IMR-90 (cell line): ENCODE data around the gene COL15A1. TPM values are rescaled to one million over a fixed set of nuclear protein-coding genes. Genes with fewer than 3 reads are reported as not detected.

ENCODE experiments used
- ATAC-seq: fragments of 200-7000 bp; cut with Tn5 transposase; 2 replicates; pipeline ENCODE4 v1.9.1; 2020; ENCODE audit warnings: low read depth, mild to moderate bottlenecking, moderate library complexity
- BruUV-seq: library from RNA; stranded (reverse); fragments of 400-500 nt; replicated peaks from 2 replicates; lab custom pipeline; 2021; lab: Mats Ljungman, UMichigan
- CTCF ChIA-PET: fragments of 300-600 bp; formaldehyde crosslinking; extraction: SDS; loops from one replicate; lab custom pipeline; 2021; ENCODE audit warnings: antibody characterized with exemption; lab: Yijun Ruan, JAX
- POLR2A ChIA-PET: fragments of 300-600 bp; sonication (Branson Sonifier 250); formaldehyde crosslinking; loops from one replicate; lab custom pipeline; 2022; ENCODE audit warnings: antibody characterized with exemption; ENCODE audit not compliant: unreplicated experiment; lab: Charles Lee
- DNase-seq: peaks from one replicate; pipeline ENCODE4 v3.0.0; 2013
- H2AFZ ChIP-seq: replicated peaks from 2 replicates; pipeline ENCODE3; 2013; ENCODE audit warnings: low read length, mild to moderate bottlenecking; ENCODE audit not compliant: poor library complexity
- H2AK5ac ChIP-seq: 2 replicates; pipeline ENCODE4 v1.6.1; 2013; ENCODE audit warnings: low read depth, low read length, inconsistent platforms
- H2AK9ac ChIP-seq: replicated peaks from 2 replicates; pipeline ENCODE3; 2013; ENCODE audit warnings: mild to moderate bottlenecking, low read depth, low read length, moderate library complexity; ENCODE audit not compliant: poor library complexity
- H2BK120ac ChIP-seq: 2 replicates; pipeline ENCODE4 v1.6.1; 2013; ENCODE audit warnings: low read depth, low read length, inconsistent platforms
- H2BK15ac ChIP-seq: 3 replicates; pipeline ENCODE4 v1.6.1; 2013; ENCODE audit warnings: low read depth, low read length, inconsistent platforms
- H2BK20ac ChIP-seq: 2 replicates; pipeline ENCODE4 v1.6.1; 2013; ENCODE audit warnings: low read depth, mild to moderate bottlenecking, inconsistent platforms, low read length, moderate library complexity
- H2BK5ac ChIP-seq: 2 replicates; pipeline ENCODE4 v1.6.1; 2013; ENCODE audit warnings: mild to moderate bottlenecking, low read depth, low read length, inconsistent platforms; ENCODE audit not compliant: poor library complexity, severe bottlenecking
- H3K14ac ChIP-seq: replicated peaks from 2 replicates; pipeline ENCODE4 v1.6.1; 2013; ENCODE audit warnings: low read depth, low read length, inconsistent platforms
- H3K18ac ChIP-seq: 2 replicates; pipeline ENCODE4 v1.6.1; 2013; ENCODE audit warnings: low read depth, low read length, control low read depth
- H3K23ac ChIP-seq: 2 replicates; pipeline ENCODE4 v1.6.1; 2013; ENCODE audit warnings: low read depth, low read length, inconsistent platforms
- H3K27ac ChIP-seq: 2 replicates; pipeline ENCODE4 v1.5.1; 2013; ENCODE audit warnings: mild to moderate bottlenecking, control low read depth, low read length; ENCODE audit not compliant: insufficient read depth
- H3K27me3 ChIP-seq: 2 replicates; pipeline ENCODE4 v1.6.1; 2013; ENCODE audit warnings: low read length; ENCODE audit not compliant: control insufficient read depth, insufficient read depth
- H3K36me3 ChIP-seq: 2 replicates; pipeline ENCODE4 v1.6.1; 2013; ENCODE audit warnings: low read length, mixed read lengths; ENCODE audit not compliant: control insufficient read depth, insufficient read depth
- H3K4ac ChIP-seq: 2 replicates; pipeline ENCODE4 v1.6.1; 2013; ENCODE audit warnings: low read depth, low read length, inconsistent platforms
- H3K4me1 ChIP-seq: 2 replicates; pipeline ENCODE4 v1.6.1; 2013; ENCODE audit warnings: low read length, mixed read lengths; ENCODE audit not compliant: control insufficient read depth, insufficient read depth
- H3K4me2 ChIP-seq: 2 replicates; pipeline ENCODE4 v1.6.1; 2013; ENCODE audit warnings: low read depth, mild to moderate bottlenecking, control low read depth, low read length, moderate library complexity
- H3K4me3 ChIP-seq: 2 replicates; pipeline ENCODE4 v1.5.1; 2013; ENCODE audit warnings: low read depth, mild to moderate bottlenecking, control low read depth, low read length, moderate library complexity; ENCODE audit not compliant: insufficient read depth
- H3K56ac ChIP-seq: 2 replicates; pipeline ENCODE4 v1.6.1; 2013; ENCODE audit warnings: low read length, inconsistent platforms; ENCODE audit not compliant: insufficient read depth; ENCODE audit errors: extremely low read depth
- H3K79me1 ChIP-seq, 2 experiments: 2 replicates each; pipeline ENCODE4 v1.6.1; 2013; ENCODE audit warnings: low read length in 2 of 2, inconsistent platforms in 1 of 2, low read depth in 1 of 2
- H3K9ac ChIP-seq: 2 replicates; pipeline ENCODE4 v1.6.1; 2013; ENCODE audit warnings: low read depth, low read length, control low read depth
- H3K9me1 ChIP-seq: 2 replicates; pipeline ENCODE4 v1.6.1; 2013; ENCODE audit warnings: low read length, inconsistent platforms; ENCODE audit not compliant: insufficient read depth
- H3K9me3 ChIP-seq: 2 replicates; pipeline ENCODE4 v1.6.1; 2013; ENCODE audit warnings: low read length; ENCODE audit not compliant: control insufficient read depth, insufficient read depth
- H4K20me1 ChIP-seq: 2 replicates; pipeline ENCODE4 v1.6.1; 2013; ENCODE audit warnings: low read length, inconsistent platforms; ENCODE audit not compliant: insufficient read depth
- H4K5ac ChIP-seq: 2 replicates; pipeline ENCODE4 v1.6.1; 2013; ENCODE audit warnings: mild to moderate bottlenecking, low read depth, low read length, control low read depth
- H4K8ac ChIP-seq, 2 experiments: 2 replicates each; pipeline ENCODE4 v1.6.1; 2013; ENCODE audit warnings: low read depth in 2 of 2, low read length in 2 of 2, control low read depth in 1 of 2, inconsistent platforms in 1 of 2
- H4K91ac ChIP-seq: 2 replicates; pipeline ENCODE4 v1.6.1; 2013; ENCODE audit warnings: low read depth, low read length, inconsistent platforms; ENCODE audit not compliant: insufficient read depth
- BHLHE40 ChIP-seq: fragments of 150-350 bp; IDR thresholded peaks from 2 replicates; pipeline ENCODE4 v1.6.1; 2016; ENCODE audit warnings: mild to moderate bottlenecking, low read depth, low read length
- ELK1 ChIP-seq: fragments of 150-350 bp; IDR thresholded peaks from 2 replicates; pipeline ENCODE4 v1.6.1; 2016; ENCODE audit warnings: low read depth, mild to moderate bottlenecking, low read length, moderate library complexity, borderline replicate concordance
- FOS ChIP-seq: fragments of 150-350 bp; IDR thresholded peaks from 2 replicates; pipeline ENCODE4 v1.6.1; 2016; ENCODE audit warnings: low read depth, low read length
- SMC3 ChIP-seq: fragments of 150-350 bp; IDR thresholded peaks from 2 replicates; pipeline ENCODE4 v1.6.1; 2016; ENCODE audit warnings: low read depth, mild to moderate bottlenecking, antibody characterized with exemption, low read length, moderate library complexity
- WGBS, 2 experiments: methylation state at CpG; one replicate each; pipeline versions ENCODE4 v1.1.5 to v1.1.7; 2013; ENCODE audit warnings: missing lambda C conversion rate in 2 of 2; ENCODE audit not compliant: insufficient read length in 1 of 2; ENCODE audit errors: extremely low coverage in 2 of 2; 5-methylcytosine and 5-hydroxymethylcytosine counted together
- dilution Hi-C: fragments of 300-500 bp; cut with HindIII; formaldehyde crosslinking; loops from one replicate; pipeline ENCODE4 v1.14.3; 2018; ENCODE audit warnings: low sequenced_read_pairs; ENCODE audit not compliant: unreplicated experiment
- in situ Hi-C: fragments of 300-500 bp; cut with MboI; formaldehyde crosslinking; loops from 3 replicates; pipeline ENCODE4 v1.14.3; 2019; ENCODE audit warnings: low sequenced_read_pairs, inconsistent platforms, mixed read lengths
- intact Hi-C: fragments of 100-400 bp; cut with micrococcal nuclease; formaldehyde crosslinking; loops from 2 replicates; pipeline ENCODE4 v1.10.0; 2022
- polyA plus RNA-seq, 3 experiments: library from polyadenylated mRNA; depleted of rRNA; stranded (reverse); fragments of >200 nt; gene quantifications; 2 replicates each; pipeline ENCODE4 v1.2.3, GENCODE V29; 2012; ENCODE audit warnings: low replicate concordance in 1 of 3
- total RNA-seq: library from RNA; depleted of rRNA; stranded (reverse); fragments of >200 nt; gene quantifications from 2 replicates; pipeline ENCODE4 v1.2.3, GENCODE V29; 2012
- TF ChIP-seq, protein P1 (sequence below): conservative IDR thresholded peaks from 2 replicates; pipeline ENCODE4 v1.5.1; 2012; ENCODE audit warnings: mild to moderate bottlenecking, low read depth, low read length, improper control_type of control experiment

The COL15A1 gene
- total and polyA plus RNA-seq, 2 of the 4 experiments (the other 2 are of a cell fraction) = 2.2 to 3.7 TPM

DNA sequence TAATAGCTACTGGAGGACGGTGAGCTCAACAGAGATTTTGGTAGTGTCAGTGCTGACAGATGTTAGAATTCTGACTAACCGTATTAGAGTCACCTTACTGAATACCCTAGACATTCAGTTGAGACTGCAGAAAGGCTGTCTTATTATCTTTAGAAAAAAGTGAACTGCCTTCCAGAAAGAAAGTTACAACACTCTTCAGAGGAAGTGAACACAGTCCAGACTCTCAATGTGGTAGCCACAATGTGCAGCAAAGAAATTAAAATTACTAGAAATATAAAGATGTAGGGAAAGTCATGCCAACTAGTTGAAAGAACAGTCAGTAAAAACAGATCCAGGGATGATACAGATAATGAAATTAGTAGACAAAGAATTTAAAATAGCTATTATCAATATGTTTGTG is 47.1 kb upstream of the COL15A1 start:
- ATAC-seq = no peak
- Histone ChIP-seq H3K4ac (no peak overlapping the region), H3K9me3 (peaks cover 4% of the 10 kb centered on the region; the same call in 1 of the 2 replicates), H3K4me1 (peaks cover 17% of the 10 kb centered on the region), H3K79me1 (no peaks in the 10 kb centered on the region), H4K91ac (no peak overlapping the region), H2BK120ac (no peak overlapping the region), H3K4me3 (no peak overlapping the region), H3K9ac (no peak overlapping the region), H2BK15ac (no peak overlapping the region), H4K5ac (no peak overlapping the region), H2BK20ac (peak overlapping the region; percentile 30; the same call in 1 of the 2 replicates), H4K8ac (no peak overlapping the region), H3K4me2 (no peak overlapping the region), H3K23ac (no peak overlapping the region), H3K14ac (no peak overlapping the region), H3K27ac (no peak overlapping the region), H3K9me1 (peaks cover 6% of the 10 kb centered on the region), H3K18ac (no peak overlapping the region), H3K36me3 (no peaks in the 10 kb centered on the region), H2AK5ac (no peak overlapping the region), H3K56ac (no peak overlapping the region), H2AK9ac (no peak overlapping the region), H4K20me1 (no peaks in the 10 kb centered on the region), H3K27me3 (no peaks in the 10 kb centered on the region), H2AFZ (no peak overlapping the region), H2BK5ac (no peak overlapping the region)
- no TSS peak for BruUV-seq
- intact Hi-C loops (no loop called here), dilution Hi-C loops (no loop called here), in situ Hi-C loops (no loop called here)
- no peak for DNase-seq
- TF ChIP-seq SMC3 = no peak
- TF ChIP-seq FOS = no peak
- TF ChIP-seq ELK1 = no peak
- TF ChIP-seq BHLHE40 = no peak
- TF ChIP-seq, protein P1, sequence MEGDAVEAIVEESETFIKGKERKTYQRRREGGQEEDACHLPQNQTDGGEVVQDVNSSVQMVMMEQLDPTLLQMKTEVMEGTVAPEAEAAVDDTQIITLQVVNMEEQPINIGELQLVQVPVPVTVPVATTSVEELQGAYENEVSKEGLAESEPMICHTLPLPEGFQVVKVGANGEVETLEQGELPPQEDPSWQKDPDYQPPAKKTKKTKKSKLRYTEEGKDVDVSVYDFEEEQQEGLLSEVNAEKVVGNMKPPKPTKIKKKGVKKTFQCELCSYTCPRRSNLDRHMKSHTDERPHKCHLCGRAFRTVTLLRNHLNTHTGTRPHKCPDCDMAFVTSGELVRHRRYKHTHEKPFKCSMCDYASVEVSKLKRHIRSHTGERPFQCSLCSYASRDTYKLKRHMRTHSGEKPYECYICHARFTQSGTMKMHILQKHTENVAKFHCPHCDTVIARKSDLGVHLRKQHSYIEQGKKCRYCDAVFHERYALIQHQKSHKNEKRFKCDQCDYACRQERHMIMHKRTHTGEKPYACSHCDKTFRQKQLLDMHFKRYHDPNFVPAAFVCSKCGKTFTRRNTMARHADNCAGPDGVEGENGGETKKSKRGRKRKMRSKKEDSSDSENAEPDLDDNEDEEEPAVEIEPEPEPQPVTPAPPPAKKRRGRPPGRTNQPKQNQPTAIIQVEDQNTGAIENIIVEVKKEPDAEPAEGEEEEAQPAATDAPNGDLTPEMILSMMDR = no peak
- ChIA-PET POLR2A (no interaction called here), CTCF (interaction anchor here (0.5 kb wide), 1 partner anchor 1326 kb away, joined by 5 read pairs; no protein-coding TSS in a partner anchor)
- no CpG with 5 or more reads among the region's 2 CpGs for WGBS, 2 experiments
